VCaP (cell line): ENCODE measurements around the gene PTPRD.

Experiments
- H3K27ac ChIP-seq: fragments of 450-650 bp; 2 replicates; pipeline ENCODE4 v1.5.1; 2017
- CTCF ChIP-seq: fragments of 450-650 bp; conservative IDR thresholded peaks from 2 replicates; pipeline ENCODE4 v1.5.1; 2017; ENCODE audit warnings: mild to moderate bottlenecking, moderate library complexity

The PTPRD gene

GRCh38 chr9:8679371-8679822 lies 1933.4 kb downstream of the PTPRD start:
- no peak overlapping the region for H3K27ac ChIP-seq
- no peak for TF ChIP-seq CTCF

DNA sequence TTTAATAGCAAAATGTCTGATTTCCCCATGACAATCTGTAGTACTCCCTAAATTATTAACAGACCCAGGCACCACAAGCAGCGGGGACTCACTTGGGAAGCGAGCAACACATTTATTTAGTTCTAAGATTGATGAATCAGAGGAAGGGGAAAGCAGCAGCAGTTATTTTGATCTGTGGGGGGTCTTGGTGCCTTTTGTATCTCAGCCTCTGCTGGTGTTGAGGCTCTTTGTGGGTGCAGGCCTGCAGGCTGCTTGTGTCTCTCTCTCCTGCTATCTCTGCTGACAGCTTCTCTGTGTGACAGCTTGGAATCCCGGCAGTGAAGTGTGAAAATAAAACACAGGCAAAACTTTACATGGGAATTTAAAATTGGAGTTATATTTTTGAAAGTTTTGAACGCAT lies 1935.1 kb downstream of the PTPRD start:
- no peak overlapping the region for H3K27ac ChIP-seq
- TF ChIP-seq CTCF = no peak

GRCh38 chr9:8674536-8674935 lies 1938.3 kb downstream of the PTPRD start:
- no peak for TF ChIP-seq CTCF
- H3K27ac ChIP-seq = no peak overlapping the region

GRCh38 chr9:8673830-8674229 lies 1939.0 kb downstream of the PTPRD start:
- H3K27ac ChIP-seq = no peak overlapping the region
- TF ChIP-seq CTCF = no peak; the same call in 1 of the 2 replicates

DNA sequence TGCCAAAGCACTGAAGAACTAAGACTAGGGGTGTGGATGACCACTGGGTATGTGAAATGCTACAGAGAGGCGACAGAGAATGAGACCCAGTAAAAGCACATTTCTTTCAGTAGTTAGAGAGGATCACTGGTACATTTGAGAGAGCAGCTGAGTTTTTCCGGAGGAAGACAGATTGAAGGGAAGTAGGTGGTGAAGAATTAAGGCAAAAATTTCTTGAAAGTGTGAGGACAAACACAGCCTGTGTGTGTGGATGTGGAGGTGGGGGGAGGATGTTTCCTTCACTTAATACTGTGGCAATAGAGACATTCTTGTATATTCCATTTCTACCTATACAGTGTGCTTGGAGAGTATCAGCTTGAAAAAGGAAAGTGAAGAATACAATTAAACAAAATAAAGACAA lies 1942.1 kb downstream of the PTPRD start:
- no peak overlapping the region for H3K27ac ChIP-seq
- no peak for TF ChIP-seq CTCF

GRCh38 chr9:8668751-8669150 lies 1944.1 kb downstream of the PTPRD start:
- H3K27ac ChIP-seq = no peak overlapping the region
- no peak for TF ChIP-seq CTCF

DNA sequence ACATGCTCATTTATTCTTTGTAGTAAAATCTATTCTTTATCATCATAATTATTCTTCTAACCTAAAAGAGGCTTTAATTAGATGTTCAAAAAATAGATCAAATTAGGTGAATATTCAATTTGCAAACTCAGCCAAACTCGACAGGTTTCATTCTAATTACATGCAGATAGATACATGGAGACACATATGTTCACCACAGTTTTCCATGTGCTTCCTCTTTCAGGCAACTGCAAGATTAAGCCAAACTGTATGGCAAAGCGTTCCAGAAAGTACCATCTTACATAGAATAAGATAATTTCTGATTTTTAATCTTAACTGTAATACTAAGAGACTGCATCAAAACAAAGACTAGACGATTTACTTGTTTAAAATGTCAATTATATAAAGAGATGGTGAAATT lies 1944.6 kb downstream of the PTPRD start:
- no peak overlapping the region for H3K27ac ChIP-seq
- TF ChIP-seq CTCF = no peak

DNA sequence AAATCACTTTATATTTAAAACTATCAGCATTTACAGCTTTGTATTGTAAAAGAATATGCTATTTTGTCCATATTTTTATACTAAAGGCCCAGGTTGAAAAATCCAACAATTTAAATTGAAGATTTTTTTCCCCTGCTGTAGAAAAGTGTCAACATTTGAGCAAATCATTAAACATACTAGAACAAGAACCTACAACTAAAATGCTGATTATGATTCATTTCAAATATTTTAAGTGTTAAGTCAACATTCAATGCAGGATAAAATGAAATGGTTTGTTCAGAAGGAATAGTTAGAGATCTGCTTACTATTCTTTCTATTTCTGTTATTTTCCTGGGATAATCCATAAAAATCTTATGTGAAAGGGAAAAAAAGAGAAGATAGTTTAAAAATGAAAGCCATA lies 1946.7 kb downstream of the PTPRD start:
- no peak overlapping the region for H3K27ac ChIP-seq
- TF ChIP-seq CTCF = no peak
